ENCODE data around the gene TRHDE.

TRHDE gene

DNA sequence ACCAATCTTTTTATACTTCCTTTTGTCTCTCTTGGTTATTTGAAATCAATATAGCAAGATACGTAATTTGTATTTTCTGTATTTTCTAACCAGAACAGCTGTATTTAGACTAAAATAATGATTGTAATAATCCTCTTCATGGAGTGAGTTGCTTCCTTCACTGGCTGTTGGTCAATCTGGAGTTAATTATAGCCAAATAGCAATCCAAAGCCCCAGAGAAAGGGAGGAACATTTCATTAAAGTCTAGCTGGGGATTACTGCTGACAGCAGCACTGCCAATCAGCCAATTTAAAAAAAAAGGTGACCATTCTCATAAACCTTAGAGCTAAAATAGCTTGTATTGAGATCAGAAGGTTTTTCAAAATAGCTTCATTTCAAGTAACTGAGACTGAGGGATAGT, 118.0 kb downstream of the TRHDE start:
- H3K4me3 ChIP-seq (ENCODE audit: low read depth, low read length), result no peak overlapping the region
- no peak for DNase-seq
- no peaks in the 10 kb centered on the region for H3K36me3 ChIP-seq
- no peaks in the 10 kb centered on the region for H3K9me3 ChIP-seq (ENCODE audit: severe bottlenecking)
- TF ChIP-seq, protein P1, sequence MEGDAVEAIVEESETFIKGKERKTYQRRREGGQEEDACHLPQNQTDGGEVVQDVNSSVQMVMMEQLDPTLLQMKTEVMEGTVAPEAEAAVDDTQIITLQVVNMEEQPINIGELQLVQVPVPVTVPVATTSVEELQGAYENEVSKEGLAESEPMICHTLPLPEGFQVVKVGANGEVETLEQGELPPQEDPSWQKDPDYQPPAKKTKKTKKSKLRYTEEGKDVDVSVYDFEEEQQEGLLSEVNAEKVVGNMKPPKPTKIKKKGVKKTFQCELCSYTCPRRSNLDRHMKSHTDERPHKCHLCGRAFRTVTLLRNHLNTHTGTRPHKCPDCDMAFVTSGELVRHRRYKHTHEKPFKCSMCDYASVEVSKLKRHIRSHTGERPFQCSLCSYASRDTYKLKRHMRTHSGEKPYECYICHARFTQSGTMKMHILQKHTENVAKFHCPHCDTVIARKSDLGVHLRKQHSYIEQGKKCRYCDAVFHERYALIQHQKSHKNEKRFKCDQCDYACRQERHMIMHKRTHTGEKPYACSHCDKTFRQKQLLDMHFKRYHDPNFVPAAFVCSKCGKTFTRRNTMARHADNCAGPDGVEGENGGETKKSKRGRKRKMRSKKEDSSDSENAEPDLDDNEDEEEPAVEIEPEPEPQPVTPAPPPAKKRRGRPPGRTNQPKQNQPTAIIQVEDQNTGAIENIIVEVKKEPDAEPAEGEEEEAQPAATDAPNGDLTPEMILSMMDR (IDR thresholded peaks at IDR 0.05; ENCODE audit: low read depth, low read length), result no peak
- no peaks in the 10 kb centered on the region for H3K27me3 ChIP-seq (ENCODE audit: insufficient read depth, low read depth, severe bottlenecking)
- no peak overlapping the region for H3K27ac ChIP-seq

GRCh38 chr12:72406111-72406510, 133.9 kb downstream of the TRHDE start:
- Histone ChIP-seq H3K27ac (no peak overlapping the region), H3K36me3 (no peaks in the 10 kb centered on the region), H3K4me3 (ENCODE audit: low read depth, low read length) (no peak overlapping the region), H3K9me3 (ENCODE audit: severe bottlenecking) (no peaks in the 10 kb centered on the region), H3K27me3 (ENCODE audit: insufficient read depth, low read depth, severe bottlenecking) (no peaks in the 10 kb centered on the region)
- TF ChIP-seq, protein P1 (IDR thresholded peaks at IDR 0.05; ENCODE audit: low read depth, low read length), result no peak
- DNase-seq, result no peak

DNA sequence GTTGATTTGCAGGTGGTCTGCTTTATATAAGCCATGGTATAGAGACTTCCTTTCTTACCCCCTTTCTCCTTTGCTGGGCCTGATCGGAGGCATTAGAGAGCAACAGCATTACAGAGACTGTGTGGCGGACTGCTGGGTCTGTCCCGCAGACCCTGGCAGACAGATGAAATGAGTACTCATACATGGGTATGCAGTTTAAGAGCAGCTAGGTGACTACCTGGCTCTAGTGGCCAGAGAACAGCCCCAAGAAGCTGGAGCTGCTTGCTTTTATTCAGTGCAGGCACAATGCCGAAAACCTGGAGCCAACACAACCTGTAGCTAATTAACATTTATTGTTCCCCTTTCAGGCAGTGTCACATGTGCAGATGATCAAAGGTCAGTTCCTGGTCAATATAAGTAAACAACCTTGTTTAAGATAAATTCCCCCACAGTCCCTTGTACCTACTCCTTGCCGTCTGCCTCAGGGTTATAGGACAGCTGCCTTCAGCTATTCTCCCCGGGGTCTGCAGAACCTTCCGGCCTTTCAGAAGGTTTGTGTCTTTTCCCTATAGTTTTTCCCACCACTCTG, 160.0 kb downstream of the TRHDE start:
- DNase-seq, result no peak

DNA sequence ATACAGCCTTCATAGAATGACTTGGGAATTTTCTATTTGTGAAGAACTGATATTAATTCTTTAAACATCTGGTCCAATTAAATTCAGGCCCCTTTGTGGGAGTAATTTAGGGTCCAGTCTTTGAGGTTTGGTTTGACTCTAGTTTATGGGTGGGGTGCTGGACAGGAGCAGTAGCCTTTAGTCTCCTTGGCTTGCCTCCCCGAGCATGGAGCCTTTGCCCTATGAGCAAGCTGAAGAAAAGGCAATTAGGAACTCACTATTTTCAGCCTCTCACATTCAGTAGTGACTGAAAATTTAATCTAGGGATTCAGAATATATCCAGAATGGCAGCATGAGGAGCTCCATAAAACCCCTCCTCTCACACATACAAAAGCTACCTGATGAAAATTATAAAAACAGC, 161.1 kb downstream of the TRHDE start:
- no peaks in the 10 kb centered on the region for H3K9me3 ChIP-seq (ENCODE audit: severe bottlenecking)
- no peaks in the 10 kb centered on the region for H3K27me3 ChIP-seq (ENCODE audit: insufficient read depth, low read depth, severe bottlenecking)
- no peak overlapping the region for H3K4me3 ChIP-seq (ENCODE audit: low read depth, low read length)
- H3K36me3 ChIP-seq, result no peaks in the 10 kb centered on the region
- TF ChIP-seq, protein P1 (IDR thresholded peaks at IDR 0.05; ENCODE audit: low read depth, low read length), result no peak
- H3K27ac ChIP-seq, result no peak overlapping the region
- no peak for DNase-seq

More for the DNA sequence above, 160.0 kb downstream of the TRHDE start:
- no peaks in the 10 kb centered on the region for H3K27me3 ChIP-seq (ENCODE audit: insufficient read depth, low read depth, severe bottlenecking)
- H3K9me3 ChIP-seq (ENCODE audit: severe bottlenecking), result no peaks in the 10 kb centered on the region
- H3K36me3 ChIP-seq, result no peaks in the 10 kb centered on the region
- H3K27ac ChIP-seq, result no peak overlapping the region
- no peak overlapping the region for H3K4me3 ChIP-seq (ENCODE audit: low read depth, low read length)
- TF ChIP-seq, protein P1 (IDR thresholded peaks at IDR 0.05; ENCODE audit: low read depth, low read length), result no peak

DNA sequence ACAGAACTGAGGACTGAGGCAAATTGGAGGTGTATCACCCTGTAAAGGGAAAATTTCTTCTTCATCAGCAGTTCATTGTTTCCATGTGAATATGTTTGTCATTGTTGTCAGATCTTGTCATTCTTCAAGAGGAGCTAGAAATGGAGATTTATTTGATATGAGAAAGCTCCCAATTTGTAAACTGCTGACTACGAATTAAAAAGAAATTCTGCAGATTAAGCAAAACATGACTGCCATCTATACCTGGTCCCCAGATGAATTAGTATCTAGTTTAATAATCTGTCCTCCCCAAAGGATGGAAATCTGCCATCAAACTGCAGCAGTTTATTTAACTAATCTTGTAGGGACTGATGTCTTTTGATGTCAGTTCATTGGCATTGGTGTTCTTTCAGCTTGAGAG, 162.8 kb downstream of the TRHDE start:
- DNase-seq, result no peak
- TF ChIP-seq, protein P1 (IDR thresholded peaks at IDR 0.05; ENCODE audit: low read depth, low read length), result no peak
- H3K27ac ChIP-seq, result no peak overlapping the region
- no peaks in the 10 kb centered on the region for H3K36me3 ChIP-seq
- no peak overlapping the region for H3K4me3 ChIP-seq (ENCODE audit: low read depth, low read length)
- no peaks in the 10 kb centered on the region for H3K27me3 ChIP-seq (ENCODE audit: insufficient read depth, low read depth, severe bottlenecking)
- H3K9me3 ChIP-seq (ENCODE audit: severe bottlenecking), result no peaks in the 10 kb centered on the region

- Histone ChIP-seq H3K4me3 (ENCODE audit: low read depth, low read length) (no peak overlapping the region), H3K27ac (no peak overlapping the region), H3K27me3 (ENCODE audit: insufficient read depth, low read depth, severe bottlenecking) (no peaks in the 10 kb centered on the region), H3K9me3 (ENCODE audit: severe bottlenecking) (no peaks in the 10 kb centered on the region), H3K36me3 (no peaks in the 10 kb centered on the region)
- TF ChIP-seq, protein P1 (IDR thresholded peaks at IDR 0.05; ENCODE audit: low read depth, low read length), result no peak
- no peak for DNase-seq
These were observed 170.0 kb downstream of the TRHDE start for GRCh38 chr12:72442217-72442616.

Data from WERI-Rb-1 (cell line).